Suprapubic skin (tissue), 4 donors: ENCODE measurements around the gene CACNA1H.

Experiments used
- CTCF ChIP-seq, 2 donors: fragments of 200-600 bp in 1 of 2; fragments of 450-650 bp in 1 of 2; sonication (generic) in 1 of 2; IDR thresholded peaks; one replicate each; pipeline ENCODE4 v1.5.1; 2016 to 2019; ENCODE audit warnings: antibody characterized with exemption in 2 of 2, mild to moderate bottlenecking in 1 of 2, moderate library complexity in 1 of 2
- EP300 ChIP-seq: sonication (generic); formaldehyde crosslinking; IDR thresholded peaks from one replicate; pipeline ENCODE4 v1.6.1; 2017; ENCODE audit warnings: antibody characterized with exemption
- POLR2A ChIP-seq, 2 donors: fragments of 450-650 bp; IDR thresholded peaks; one replicate each; pipeline ENCODE4 v1.6.1; 2017; ENCODE audit warnings: antibody characterized with exemption in 2 of 2, mild to moderate bottlenecking in 2 of 2, moderate library complexity in 2 of 2
- POLR2AphosphoS5 ChIP-seq, 3 donors: sonication (generic); formaldehyde crosslinking; IDR thresholded peaks; one replicate each; pipeline ENCODE4 v1.6.1; 2017; ENCODE audit warnings: antibody characterized with exemption in 3 of 3

GRCh38 chr16:1159973-1160772 is 7.3 kb downstream of the CACNA1H start:
- TF ChIP-seq CTCF (IDR thresholded peaks at IDR 0.05) (no peak), POLR2A (IDR thresholded peaks at IDR 0.05) (no peak), EP300 (peak; percentile 62), POLR2AphosphoS5 (IDR thresholded peaks at IDR 0.05) (no peak)
